ENCODE data around the gene ANAPC10. TPM values are rescaled to one million over a fixed set of nuclear protein-coding genes. Genes with fewer than 3 reads are reported as not detected.

ANAPC10 gene
- total and polyA plus RNA-seq, 2 of the 4 experiments (the other 2 are of a cell fraction): 17.1 to 22.4 TPM

- Histone ChIP-seq H2AK5ac (ENCODE audit: low read depth, low read length) (no peak overlapping the region), H3K14ac (replicated peaks; ENCODE audit: low read depth, low read length) (no peak overlapping the region), H3K9me1 (ENCODE audit: insufficient read depth, low read length) (no peaks in the 10 kb centered on the region), H3K4ac (ENCODE audit: low read depth, low read length) (no peak overlapping the region), H3K9me3 (ENCODE audit: control insufficient read depth, insufficient read depth, low read length) (no peaks in the 10 kb centered on the region), H4K5ac (ENCODE audit: low read depth, low read length) (no peak overlapping the region), H3K9ac (ENCODE audit: low read depth, low read length) (no peak overlapping the region), H3K56ac (ENCODE audit: extremely low read depth, insufficient read depth, low read length) (no peak overlapping the region), H3K36me3 (ENCODE audit: control insufficient read depth, insufficient read depth, low read length) (no peaks in the 10 kb centered on the region), H2BK15ac (ENCODE audit: low read depth, low read length) (no peak overlapping the region), H2BK120ac (ENCODE audit: low read depth, low read length) (no peak overlapping the region), H4K91ac (ENCODE audit: insufficient read depth, low read depth, low read length) (no peak overlapping the region), H2AFZ (replicated peaks; ENCODE audit: low read length, poor library complexity) (no peak overlapping the region), H3K4me2 (ENCODE audit: low read depth, low read length) (no peak overlapping the region), H3K4me3 (ENCODE audit: insufficient read depth, low read depth, low read length) (no peak overlapping the region), H2AK9ac (replicated peaks; ENCODE audit: low read depth, low read length, poor library complexity) (no peak overlapping the region), H3K79me1 (ENCODE audit: low read depth in 1 of 2, low read length in 2 of 2) (peaks cover 2 to 3% of the 10 kb centered on the region in 2 experiments; a peak in 3 of 4 replicates), H3K27ac (ENCODE audit: insufficient read depth, low read length) (no peak overlapping the region), H4K8ac (ENCODE audit: low read depth in 2 of 2, low read length in 2 of 2) (no peak overlapping the region), H2BK20ac (ENCODE audit: low read depth, low read length) (no peak overlapping the region), H3K27me3 (ENCODE audit: control insufficient read depth, insufficient read depth, low read length) (no peaks in the 10 kb centered on the region), H3K18ac (ENCODE audit: low read depth, low read length) (no peak overlapping the region), H4K20me1 (ENCODE audit: insufficient read depth, low read length) (no peaks in the 10 kb centered on the region), H2BK5ac (ENCODE audit: low read depth, low read length, poor library complexity, severe bottlenecking) (no peak overlapping the region), H3K23ac (ENCODE audit: low read depth, low read length) (no peak overlapping the region), H3K4me1 (ENCODE audit: control insufficient read depth, insufficient read depth, low read length) (no peaks in the 10 kb centered on the region)
- intact Hi-C loops (cut with micrococcal nuclease): no loop called here
- ATAC-seq (ENCODE audit: low read depth): no peak
- POLR2A ChIA-PET (ENCODE audit: unreplicated experiment): no interaction called here
- no TSS peak for BruUV-seq (replicated peaks)
- CTCF ChIA-PET: no interaction called here
- 100% methylated on average over 3 of the region's 5 CpGs; no CpG with 5 or more reads in 1 of the 2 experiments for WGBS, 2 experiments (ENCODE audit: extremely low coverage in 2 of 2, insufficient read length in 1 of 2)
- no peak for TF ChIP-seq RFX5 (IDR thresholded peaks at IDR 0.05; ENCODE audit: low read depth, low read length)
- TF ChIP-seq CEBPB (IDR thresholded peaks at IDR 0.05; ENCODE audit: low read depth, low read length): no peak
- TF ChIP-seq SMC3 (IDR thresholded peaks at IDR 0.05; ENCODE audit: low read depth, low read length): no peak
- TF ChIP-seq NFE2L2 (IDR thresholded peaks at IDR 0.05; ENCODE audit: low read depth, low read length): no peak
- no peak for TF ChIP-seq MAFK (IDR thresholded peaks at IDR 0.05; ENCODE audit: low read depth, low read length)
- no peak for TF ChIP-seq CHD1 (IDR thresholded peaks at IDR 0.05; ENCODE audit: low read depth, low read length)
- TF ChIP-seq POLR2A (IDR thresholded peaks at IDR 0.05; ENCODE audit: low read depth, low read length): no peak
- no peak for TF ChIP-seq BHLHE40 (IDR thresholded peaks at IDR 0.05; ENCODE audit: low read depth, low read length)
- no peak for TF ChIP-seq RAD21 (IDR thresholded peaks at IDR 0.05; ENCODE audit: low read length)
- TF ChIP-seq FOS (IDR thresholded peaks at IDR 0.05; ENCODE audit: low read depth, low read length): no peak
- TF ChIP-seq MAZ (IDR thresholded peaks at IDR 0.05; ENCODE audit: borderline replicate concordance, low read depth, low read length): no peak
- DNase-seq: no peak
- in situ Hi-C loops (cut with MboI; ENCODE audit: low sequenced_read_pairs): no loop called here
- dilution Hi-C loops (cut with HindIII; ENCODE audit: low sequenced_read_pairs, unreplicated experiment): no loop called here
Observed at GRCh38 chr4:145055533-145056257, 42.3 kb downstream of the ANAPC10 start.

All from IMR-90 (cell line).